K562 (cell line): ENCODE data around the gene SYPL2. TPM values are rescaled to one million over a fixed set of nuclear protein-coding genes. Genes with fewer than 3 reads are reported as not detected.

Source experiments
- SIN3A ChIP-seq, 2 experiments: fragments of 150-350 bp in 1 of 2; IDR thresholded peaks; 2 replicates each; pipeline ENCODE4 v1.6.1; 2011 to 2016; ENCODE audit warnings: borderline replicate concordance in 2 of 2, low read depth in 2 of 2, low read length in 2 of 2, mild to moderate bottlenecking in 2 of 2, moderate library complexity in 2 of 2; ENCODE audit not compliant: control insufficient read depth in 1 of 2
- polyA plus RNA-seq, 8 experiments: library from polyadenylated mRNA; depleted of rRNA in 4 of 8; stranded (reverse) in 5 of 8; unstranded in 3 of 8; fragments of >200 nt; fragmentation: Nextera tagmentation in 2 of 8; fragmentation: Illumina TruSeq in 1 of 8; extraction: Ambion mirVana in 2 of 8; extraction: Trizol in 1 of 8; gene quantifications; 2 replicates each; pipeline versions ENCODE4 v1.2.1 to v1.2.3, GENCODE V29; 2011 to 2014; ENCODE audit warnings: inconsistent platforms in 1 of 8, missing spikeins in 1 of 8
- total RNA-seq, 7 experiments: library from RNA; depleted of rRNA in 6 of 7; stranded (reverse); fragments of >200 nt in 6 of 7; fragmentation: Illumina TruSeq in 2 of 7; extraction: Trizol in 2 of 7; gene quantifications; 2 replicates each; pipeline versions ENCODE4 v1.2.1 to v1.2.3, GENCODE V29; 2011 to 2021; ENCODE audit warnings: low replicate concordance in 1 of 7
- TF ChIP-seq, protein P1 (sequence below), 2 experiments: fragments of 450-650 bp; formaldehyde crosslinking in 1 of 2; IDR thresholded peaks; 2 replicates each; pipeline versions ENCODE4 v1.4.0 to v1.6.1; 2014 to 2020; ENCODE audit warnings: mild to moderate bottlenecking in 2 of 2, borderline replicate concordance in 1 of 2, low read depth in 1 of 2

Gene SYPL2
- total and polyA plus RNA-seq, 9 of the 15 experiments (the other 6 are each of a cell fraction or from before 2014, with no cell fraction given), result 0.03 to 0.20 (median 0.07) TPM; not detected in 2

DNA sequence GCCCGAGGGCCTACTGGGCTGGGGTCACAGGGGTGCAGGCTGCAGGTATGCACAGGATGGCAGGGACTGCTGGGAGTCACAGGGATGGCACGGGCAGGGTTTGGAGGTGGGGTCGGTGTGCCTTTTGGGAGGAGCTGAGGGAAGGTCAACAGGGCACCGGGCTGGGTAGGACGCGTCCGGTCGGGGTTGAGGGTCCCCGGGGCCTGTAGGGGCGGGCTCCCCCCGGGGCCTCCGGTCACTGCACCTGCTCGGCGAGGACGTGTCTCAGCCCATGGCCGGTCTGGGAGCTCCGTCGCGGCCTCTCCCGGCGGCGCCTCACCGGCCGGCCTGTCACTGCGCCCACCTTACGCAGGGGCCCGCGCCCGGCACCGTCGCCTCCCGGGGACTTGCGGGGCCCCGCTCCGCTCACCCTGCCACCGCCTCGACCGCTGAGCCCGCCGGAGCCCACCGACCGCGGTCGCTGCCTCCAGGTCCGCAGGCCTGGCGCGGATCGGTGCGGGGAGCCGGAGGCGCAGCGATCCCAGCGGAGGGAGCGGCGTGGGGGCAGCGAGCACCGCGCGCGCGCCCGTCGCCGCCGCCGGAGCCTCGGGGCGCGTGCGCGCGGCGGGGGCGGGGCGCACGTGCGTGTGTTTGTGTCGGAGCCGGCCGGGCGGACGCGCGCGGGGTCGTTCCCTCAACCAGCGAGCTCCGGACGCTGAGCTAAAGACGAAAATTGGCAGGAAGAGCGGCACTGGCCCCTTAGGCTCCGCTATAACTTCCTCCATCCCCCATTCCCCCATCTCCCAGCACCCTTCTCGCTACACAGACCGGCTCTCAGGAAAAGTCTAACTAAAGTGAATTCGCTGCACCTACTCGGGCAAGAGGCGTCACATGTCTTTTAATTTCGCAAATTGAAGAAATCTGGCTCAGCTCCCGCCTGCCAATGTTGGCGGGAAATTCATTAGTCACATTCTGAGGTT, 43.1 kb downstream of the SYPL2 start, which contains the start of gene AMIGO1 (continued):
- TF ChIP-seq, protein P1, sequence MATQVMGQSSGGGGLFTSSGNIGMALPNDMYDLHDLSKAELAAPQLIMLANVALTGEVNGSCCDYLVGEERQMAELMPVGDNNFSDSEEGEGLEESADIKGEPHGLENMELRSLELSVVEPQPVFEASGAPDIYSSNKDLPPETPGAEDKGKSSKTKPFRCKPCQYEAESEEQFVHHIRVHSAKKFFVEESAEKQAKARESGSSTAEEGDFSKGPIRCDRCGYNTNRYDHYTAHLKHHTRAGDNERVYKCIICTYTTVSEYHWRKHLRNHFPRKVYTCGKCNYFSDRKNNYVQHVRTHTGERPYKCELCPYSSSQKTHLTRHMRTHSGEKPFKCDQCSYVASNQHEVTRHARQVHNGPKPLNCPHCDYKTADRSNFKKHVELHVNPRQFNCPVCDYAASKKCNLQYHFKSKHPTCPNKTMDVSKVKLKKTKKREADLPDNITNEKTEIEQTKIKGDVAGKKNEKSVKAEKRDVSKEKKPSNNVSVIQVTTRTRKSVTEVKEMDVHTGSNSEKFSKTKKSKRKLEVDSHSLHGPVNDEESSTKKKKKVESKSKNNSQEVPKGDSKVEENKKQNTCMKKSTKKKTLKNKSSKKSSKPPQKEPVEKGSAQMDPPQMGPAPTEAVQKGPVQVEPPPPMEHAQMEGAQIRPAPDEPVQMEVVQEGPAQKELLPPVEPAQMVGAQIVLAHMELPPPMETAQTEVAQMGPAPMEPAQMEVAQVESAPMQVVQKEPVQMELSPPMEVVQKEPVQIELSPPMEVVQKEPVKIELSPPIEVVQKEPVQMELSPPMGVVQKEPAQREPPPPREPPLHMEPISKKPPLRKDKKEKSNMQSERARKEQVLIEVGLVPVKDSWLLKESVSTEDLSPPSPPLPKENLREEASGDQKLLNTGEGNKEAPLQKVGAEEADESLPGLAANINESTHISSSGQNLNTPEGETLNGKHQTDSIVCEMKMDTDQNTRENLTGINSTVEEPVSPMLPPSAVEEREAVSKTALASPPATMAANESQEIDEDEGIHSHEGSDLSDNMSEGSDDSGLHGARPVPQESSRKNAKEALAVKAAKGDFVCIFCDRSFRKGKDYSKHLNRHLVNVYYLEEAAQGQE (IDR thresholded peaks at IDR 0.05; ENCODE audit: borderline replicate concordance), result no peak
- TF ChIP-seq, protein P1 (CRISPR knock-in tag; IDR thresholded peaks at IDR 0.05; ENCODE audit: low read depth), result no peak
- peak in 1 of 2 experiments; percentile 78; a peak in 1 of 4 replicates for TF ChIP-seq SIN3A (IDR thresholded peaks at IDR 0.05; ENCODE audit: borderline replicate concordance in 2 of 2, control insufficient read depth in 1 of 2, low read depth in 2 of 2, low read length in 2 of 2)
- TF ChIP-seq, all 486 proteins: peak for 49
